Nephron progenitor cell (in vitro differentiated cells): Measurements from ENCODE around the gene ST6GAL1.
A peak's percentile ranks its signal among the peaks of the same experiment; 100 is the strongest.
"Not testable (repeated sequence)": the region's sequence is repeated elsewhere in the genome, so short reads cannot be mapped to it uniquely, and the experiment has no call there.

Source experiments
- DNase-seq: peaks from one replicate; pipeline ENCODE4 v3.0.0; 2021
- H3K27ac Mint-ChIP-seq: 2 replicates; pipeline ENCODE4 v1.8.0; 2021; ENCODE audit warnings: mild to moderate bottlenecking, moderate library complexity, mixed read lengths
- H3K27me3 Mint-ChIP-seq: 2 replicates; pipeline ENCODE4 v1.8.0; 2021; ENCODE audit warnings: mild to moderate bottlenecking, low read depth, mixed read lengths; ENCODE audit not compliant: poor library complexity
- H3K36me3 Mint-ChIP-seq: 2 replicates; pipeline ENCODE4 v1.8.0; 2021; ENCODE audit warnings: low read depth, mixed read lengths
- H3K4me1 Mint-ChIP-seq: 2 replicates; pipeline ENCODE4 v1.8.0; 2021; ENCODE audit warnings: mixed read lengths
- H3K4me3 Mint-ChIP-seq: 2 replicates; pipeline ENCODE4 v1.8.0; 2021; ENCODE audit warnings: mild to moderate bottlenecking, moderate library complexity, mixed read lengths
- H3K9me3 Mint-ChIP-seq: 2 replicates; pipeline ENCODE4 v1.8.0; 2021; ENCODE audit warnings: mild to moderate bottlenecking, moderate library complexity, mixed read lengths
- TF ChIP-seq, protein P1 (sequence below): fragments of 200-600 bp; sonication (generic); IDR thresholded peaks from 2 replicates; pipeline ENCODE4 v1.5.0; 2021; ENCODE audit warnings: antibody characterized with exemption

ST6GAL1 gene

DNA sequence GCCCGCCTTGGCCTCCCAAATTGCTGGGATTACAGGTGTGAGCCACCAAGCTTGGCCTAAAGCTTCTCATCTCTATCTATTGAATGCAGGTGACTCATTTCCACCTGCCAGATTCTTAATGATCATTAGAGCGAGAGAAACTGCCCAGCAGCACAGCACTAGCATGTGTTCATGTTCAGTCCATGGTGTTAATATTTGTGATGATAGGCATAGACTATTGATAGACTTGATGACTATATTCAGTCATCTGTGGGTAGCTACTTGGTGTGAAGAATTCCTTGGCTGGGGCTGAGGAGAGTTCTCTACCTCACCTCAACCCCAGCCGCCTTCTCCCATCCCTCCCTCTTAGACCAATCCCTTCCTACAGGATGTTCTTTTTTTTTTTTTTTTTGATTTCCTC is 60.0 kb downstream of the ST6GAL1 start:
- no peaks in the 10 kb centered on the region for H3K9me3 Mint-ChIP-seq
- peaks cover 77% of the 10 kb centered on the region for H3K36me3 Mint-ChIP-seq
- peaks cover 5% of the 10 kb centered on the region for H3K27me3 Mint-ChIP-seq
- TF ChIP-seq, protein P1, sequence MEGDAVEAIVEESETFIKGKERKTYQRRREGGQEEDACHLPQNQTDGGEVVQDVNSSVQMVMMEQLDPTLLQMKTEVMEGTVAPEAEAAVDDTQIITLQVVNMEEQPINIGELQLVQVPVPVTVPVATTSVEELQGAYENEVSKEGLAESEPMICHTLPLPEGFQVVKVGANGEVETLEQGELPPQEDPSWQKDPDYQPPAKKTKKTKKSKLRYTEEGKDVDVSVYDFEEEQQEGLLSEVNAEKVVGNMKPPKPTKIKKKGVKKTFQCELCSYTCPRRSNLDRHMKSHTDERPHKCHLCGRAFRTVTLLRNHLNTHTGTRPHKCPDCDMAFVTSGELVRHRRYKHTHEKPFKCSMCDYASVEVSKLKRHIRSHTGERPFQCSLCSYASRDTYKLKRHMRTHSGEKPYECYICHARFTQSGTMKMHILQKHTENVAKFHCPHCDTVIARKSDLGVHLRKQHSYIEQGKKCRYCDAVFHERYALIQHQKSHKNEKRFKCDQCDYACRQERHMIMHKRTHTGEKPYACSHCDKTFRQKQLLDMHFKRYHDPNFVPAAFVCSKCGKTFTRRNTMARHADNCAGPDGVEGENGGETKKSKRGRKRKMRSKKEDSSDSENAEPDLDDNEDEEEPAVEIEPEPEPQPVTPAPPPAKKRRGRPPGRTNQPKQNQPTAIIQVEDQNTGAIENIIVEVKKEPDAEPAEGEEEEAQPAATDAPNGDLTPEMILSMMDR = no peak
- H3K4me1 Mint-ChIP-seq = peaks cover 31% of the 10 kb centered on the region
- no peak for DNase-seq
- peak overlapping the region; percentile 62 for H3K27ac Mint-ChIP-seq
- H3K4me3 Mint-ChIP-seq = no peak overlapping the region

DNA sequence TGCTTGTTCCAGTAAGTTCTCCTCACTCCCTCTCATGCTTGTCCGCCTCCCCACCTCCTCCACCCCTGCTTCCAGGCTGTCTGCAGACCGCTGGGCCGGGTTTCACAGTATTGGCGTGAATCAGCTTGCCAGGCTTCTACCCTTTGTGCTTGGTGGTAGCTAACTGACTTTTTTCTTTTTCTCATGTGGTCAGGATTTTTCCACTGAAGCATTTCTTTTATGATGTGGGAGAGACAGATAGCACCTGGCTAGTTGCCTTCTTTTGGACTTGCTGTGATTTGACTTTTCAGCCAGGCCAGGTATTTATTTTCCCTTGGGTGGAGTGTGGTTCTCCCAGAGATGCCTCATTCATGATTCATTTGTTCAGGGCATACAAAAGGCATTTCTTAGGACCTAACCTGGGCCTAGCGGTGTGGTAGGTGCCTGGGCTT is 60.6 kb downstream of the ST6GAL1 start:
- H3K27ac Mint-ChIP-seq = peak overlapping the region; percentile 78

DNA sequence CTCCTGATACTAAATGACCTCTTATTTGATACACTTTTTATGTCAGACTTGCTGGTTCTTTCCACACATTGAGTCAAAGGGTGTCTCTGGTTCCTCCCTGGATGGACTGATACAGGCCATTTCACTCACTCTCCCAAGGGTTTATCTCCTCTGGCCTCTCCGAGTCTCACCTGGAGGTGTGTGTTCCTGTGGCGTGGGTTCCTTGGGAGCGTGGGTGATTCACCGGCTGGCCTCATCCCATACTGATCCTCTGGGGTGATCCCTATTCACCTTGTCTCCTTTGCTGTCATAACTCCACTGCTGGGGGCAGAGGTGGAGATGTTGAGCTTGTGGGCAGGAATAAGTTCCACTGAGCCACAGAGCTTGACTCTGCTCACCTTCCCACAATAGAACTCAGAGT is 61.1 kb downstream of the ST6GAL1 start:
- no peak overlapping the region for H3K4me3 Mint-ChIP-seq
- H3K36me3 Mint-ChIP-seq = peaks cover 73% of the 10 kb centered on the region
- peaks cover 20% of the 10 kb centered on the region for H3K4me1 Mint-ChIP-seq
- no peaks in the 10 kb centered on the region for H3K9me3 Mint-ChIP-seq
- H3K27ac Mint-ChIP-seq = no peak overlapping the region
- TF ChIP-seq, protein P1 = no peak
- H3K27me3 Mint-ChIP-seq = peaks cover 2% of the 10 kb centered on the region
- no peak for DNase-seq

More for the DNA sequence above, 60.6 kb downstream of the ST6GAL1 start:
- Mint-ChIP-seq H3K27me3 (peaks cover 2% of the 10 kb centered on the region), H3K9me3 (no peaks in the 10 kb centered on the region), H3K4me3 (no peak overlapping the region), H3K36me3 (peaks cover 73% of the 10 kb centered on the region), H3K4me1 (peaks cover 24% of the 10 kb centered on the region)
- TF ChIP-seq, protein P1 = no peak
- no peak for DNase-seq

DNA sequence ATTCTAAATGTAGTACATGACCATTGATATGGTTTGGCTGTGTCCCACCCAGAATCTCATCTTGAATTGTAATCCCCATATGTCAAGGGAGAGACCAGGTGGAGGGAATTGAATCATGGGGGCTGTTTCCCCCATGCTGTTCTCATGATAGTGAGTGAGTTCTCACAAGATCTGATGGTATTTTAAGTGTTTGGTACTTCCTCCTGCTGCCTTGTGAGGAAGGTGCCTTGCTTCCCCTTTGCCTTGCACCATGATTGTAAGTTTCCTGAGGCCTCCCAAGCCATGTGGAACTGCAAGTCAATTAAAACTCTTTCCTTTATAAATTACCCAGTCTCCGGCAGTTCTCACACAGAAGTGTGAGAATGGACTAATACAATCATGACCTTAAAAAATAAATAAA is 61.8 kb downstream of the ST6GAL1 start:
- peaks cover 22% of the 10 kb centered on the region for H3K4me1 Mint-ChIP-seq
- H3K4me3 Mint-ChIP-seq, H3K9me3 Mint-ChIP-seq, DNase-seq, H3K27me3 Mint-ChIP-seq: not testable (repeated sequence)
- H3K27ac Mint-ChIP-seq = peak overlapping the region; percentile 16
- H3K36me3 Mint-ChIP-seq = peaks cover 73% of the 10 kb centered on the region

DNA sequence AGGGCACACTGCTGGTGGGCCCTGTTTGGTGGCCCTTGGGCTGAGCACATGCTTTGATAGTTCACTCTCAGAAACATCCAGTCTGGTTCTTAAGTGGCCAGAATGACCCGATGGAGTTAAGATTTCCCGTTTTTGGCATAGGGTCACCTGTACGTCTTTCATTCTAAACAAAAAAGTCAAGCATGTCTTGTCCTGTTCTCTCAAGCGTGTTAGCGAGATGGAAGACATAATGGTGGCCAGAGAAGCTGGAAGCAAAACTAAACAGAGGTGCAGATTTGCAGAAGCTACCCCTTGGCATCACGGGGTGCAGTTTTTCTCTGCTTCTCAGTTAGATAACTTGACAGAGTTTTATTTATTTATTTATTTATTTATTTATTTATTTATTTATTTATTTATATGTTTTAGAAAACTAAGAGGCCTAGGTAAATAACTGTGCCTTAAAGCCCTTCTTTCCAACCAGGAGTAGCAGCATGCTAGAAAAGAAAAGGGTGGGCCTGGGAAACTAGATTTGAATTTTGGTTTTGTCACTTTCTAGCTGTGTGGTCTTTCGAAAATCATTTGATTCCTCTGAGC is 63.0 kb downstream of the ST6GAL1 start:
- Mint-ChIP-seq H3K36me3 (peaks cover 61% of the 10 kb centered on the region), H3K4me1 (peaks cover 32% of the 10 kb centered on the region), H3K4me3 (no peak overlapping the region), H3K27me3 (peaks cover 2% of the 10 kb centered on the region), H3K27ac (peak overlapping the region; percentile 90), H3K9me3 (no peaks in the 10 kb centered on the region)
- no peak for DNase-seq
- TF ChIP-seq, protein P1 = no peak

DNA sequence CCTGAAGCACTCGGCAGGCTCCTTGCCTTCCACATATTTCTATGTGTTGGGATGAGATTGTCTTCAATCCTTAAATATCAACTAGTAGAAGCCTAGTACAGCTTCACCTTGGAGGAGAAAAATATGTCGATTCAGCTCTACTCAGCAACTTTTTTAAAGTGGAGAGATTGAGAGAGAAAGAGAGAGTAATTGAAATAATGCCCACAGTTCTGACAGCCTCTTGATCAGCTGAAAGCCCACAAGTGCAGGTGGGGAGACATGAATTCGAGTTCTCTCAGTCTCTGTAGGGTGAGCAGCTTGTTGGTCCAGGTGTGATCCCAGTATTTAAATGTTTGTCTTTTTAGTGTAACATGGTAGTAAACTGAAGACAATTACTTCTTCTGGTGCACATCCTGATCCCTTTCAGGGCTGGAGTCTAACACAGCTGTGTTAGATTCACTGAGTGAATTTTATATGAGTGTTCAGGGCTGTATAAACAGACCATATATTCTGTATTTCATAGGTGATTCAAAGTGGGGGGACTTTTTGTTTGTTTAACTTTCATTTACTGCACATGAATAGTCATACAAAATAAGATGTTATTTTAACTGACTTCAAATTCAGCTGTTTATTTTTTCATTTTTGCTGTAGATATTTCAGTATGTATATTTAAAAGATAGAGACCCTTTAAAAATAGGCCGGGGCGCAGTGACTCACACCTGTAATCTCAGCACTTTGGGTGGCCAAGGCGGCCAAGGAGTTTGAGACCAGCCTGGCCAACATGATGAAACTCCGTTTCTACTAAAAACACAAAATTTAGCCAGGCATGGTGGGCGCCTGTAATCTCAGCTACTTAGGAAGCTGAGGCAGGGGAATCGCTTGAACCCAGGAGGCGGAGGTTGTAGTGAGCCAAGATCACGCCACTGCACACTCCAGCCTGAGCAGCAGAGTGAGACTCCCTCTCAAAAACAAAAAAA is 64.0 kb downstream of the ST6GAL1 start:
- Mint-ChIP-seq H3K27me3 (peaks cover 2% of the 10 kb centered on the region), H3K4me3 (no peak overlapping the region), H3K9me3 (no peaks in the 10 kb centered on the region), H3K27ac (peak overlapping the region; percentile 90), H3K36me3 (peaks cover 55% of the 10 kb centered on the region), H3K4me1 (peaks cover 42% of the 10 kb centered on the region)
- TF ChIP-seq, protein P1 = no peak
- DNase-seq = no peak
